Measurements from ENCODE around the gene SAMD4B. TPM values are rescaled to one million over a fixed set of nuclear protein-coding genes. Genes with fewer than 3 reads are reported as not detected.

Gene SAMD4B
- total RNA-seq, 1 experiment from 2014 or later = 163 TPM

DNA sequence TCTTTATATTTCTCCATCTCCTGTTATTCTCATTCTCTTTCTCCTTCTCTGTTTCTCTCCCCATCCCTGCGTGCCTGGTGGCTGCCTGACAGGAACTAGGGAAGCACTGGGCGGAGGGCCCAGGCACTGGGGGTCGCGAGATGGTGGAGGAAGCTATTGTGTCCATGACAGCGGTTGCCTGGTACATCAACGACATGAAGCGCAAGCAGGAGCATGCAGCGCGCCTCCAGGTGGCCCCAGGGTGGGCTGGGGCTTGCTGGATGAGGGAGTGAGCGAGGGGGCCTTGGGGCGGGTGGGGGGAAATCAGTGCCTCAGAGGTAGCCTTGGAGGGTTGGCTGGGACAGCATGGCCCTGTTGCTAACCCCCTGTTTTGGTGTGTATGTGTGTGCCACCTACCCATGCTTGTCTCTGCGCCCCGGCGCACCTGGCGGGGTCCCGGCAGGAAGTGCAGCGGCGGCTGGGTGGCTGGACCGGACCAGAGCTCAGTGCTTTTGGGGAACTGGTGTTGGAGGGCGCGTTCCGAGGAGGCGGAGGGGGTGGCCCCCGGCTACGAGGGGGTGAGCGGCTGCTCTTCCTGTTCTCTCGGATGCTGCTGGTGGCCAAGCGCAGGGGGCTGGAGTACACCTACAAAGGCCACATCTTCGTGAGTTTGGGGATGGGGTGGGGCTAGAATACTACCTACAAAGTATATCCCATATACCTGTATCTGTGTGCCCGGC, 75.4 kb downstream of the SAMD4B start:
- Histone ChIP-seq H3K4me2 (no peak overlapping the region), H3K9me2 (ENCODE audit: insufficient read depth) (no peaks in the 10 kb centered on the region), H3K4me3 (no peak overlapping the region), H3K27me3 (ENCODE audit: insufficient read depth, low read depth) (no peaks in the 10 kb centered on the region), H3K36me3 (ENCODE audit: low read depth) (no peaks in the 10 kb centered on the region), H3F3A (ENCODE audit: insufficient read depth, low read depth) (peaks cover 12% of the 10 kb centered on the region; the same call in 1 of the 2 replicates), H3K9me3 (ENCODE audit: insufficient read depth, low read depth) (no peaks in the 10 kb centered on the region), H3K79me2 (ENCODE audit: low read depth) (no peaks in the 10 kb centered on the region), H3K4me1 (replicated peaks; ENCODE audit: insufficient read depth) (0 out of 2 replicates have a peak, but pooled peaks cover 4% of the 10 kb centered on the region), H2AFZ (no peak overlapping the region), H4K20me1 (ENCODE audit: insufficient read depth) (no peaks in the 10 kb centered on the region), H3K27ac (no peak overlapping the region)
- TF ChIP-seq CTCF (conservative IDR thresholded peaks at IDR 0.05) = no peak
- no peak for TF ChIP-seq EZH2 (IDR thresholded peaks at IDR 0.05; ENCODE audit: low read depth)
- BruUV-seq (replicated peaks) = no TSS peak
- ChIA-PET POLR2A (ENCODE audit: unreplicated experiment) (interaction anchor here (0.6 kb wide), 1 partner anchor 20 kb away, joined by 4 read pairs; no protein-coding TSS in a partner anchor), CTCF (no interaction called here)
- intact Hi-C loops (cut with micrococcal nuclease; ENCODE audit: unreplicated experiment) = no loop called here
- peak in 1 of 2 experiments; percentile 12 for DNase-seq

DNA sequence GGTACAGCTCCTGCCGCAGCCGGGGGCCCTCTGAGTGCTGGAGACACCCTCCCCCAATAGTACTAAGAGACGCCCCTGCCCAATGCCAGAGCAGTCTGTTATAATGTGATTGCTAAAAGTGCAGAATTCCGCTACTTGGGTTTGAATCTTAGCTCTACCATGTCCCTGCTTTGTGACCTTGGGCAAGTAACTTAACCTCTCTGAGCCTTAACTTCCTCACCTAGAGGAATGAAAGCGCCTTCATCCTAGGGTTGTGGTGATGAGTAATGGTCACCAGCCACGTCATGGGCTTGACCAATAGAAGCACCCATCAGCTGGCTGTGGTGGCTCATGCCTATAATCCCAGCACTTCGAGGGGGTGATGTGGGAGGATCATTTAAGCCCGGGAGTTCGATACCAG, 76.8 kb downstream of the SAMD4B start:
- POLR2A ChIA-PET (ENCODE audit: unreplicated experiment) = interaction anchor here (0.6 to 0.7 kb wide), 2 partner anchors 15 to 66 kb away, joined by 3 read pairs; no protein-coding TSS in a partner anchor

DNA sequence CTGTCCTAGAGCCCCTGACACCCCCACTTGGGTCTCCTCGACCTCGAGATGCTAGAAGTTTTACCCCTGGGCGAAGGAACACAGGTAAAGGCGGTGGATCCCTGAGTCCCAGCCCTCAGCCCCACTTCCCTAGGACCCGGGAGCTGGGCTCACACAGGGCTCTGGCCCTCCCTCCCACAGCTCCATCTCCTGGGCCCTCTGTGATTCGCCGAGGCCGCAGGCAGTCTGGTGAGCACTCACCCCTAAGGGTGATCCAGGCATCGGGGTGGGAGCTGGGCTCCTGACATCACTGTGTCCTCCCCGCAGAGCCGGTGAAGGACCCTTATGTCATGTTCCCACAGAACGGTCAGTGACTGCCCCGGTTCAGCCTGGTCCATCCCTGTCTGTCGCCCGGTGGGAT, 78.5 kb downstream of the SAMD4B start:
- no peaks in the 10 kb centered on the region for H3K36me3 ChIP-seq (ENCODE audit: low read depth)
- H3F3A ChIP-seq (ENCODE audit: insufficient read depth, low read depth) = no peaks in the 10 kb centered on the region
- POLR2A ChIA-PET (ENCODE audit: unreplicated experiment) = no interaction called here
- no peak overlapping the region for H3K4me2 ChIP-seq
- H3K27me3 ChIP-seq (ENCODE audit: insufficient read depth, low read depth) = no peaks in the 10 kb centered on the region
- no peaks in the 10 kb centered on the region for H3K79me2 ChIP-seq (ENCODE audit: low read depth)
- no peak for TF ChIP-seq CTCF (conservative IDR thresholded peaks at IDR 0.05)
- TF ChIP-seq EZH2 (IDR thresholded peaks at IDR 0.05; ENCODE audit: low read depth) = no peak
- H3K9me3 ChIP-seq (ENCODE audit: insufficient read depth, low read depth) = no peaks in the 10 kb centered on the region
- H3K4me3 ChIP-seq = no peak overlapping the region
- no peaks in the 10 kb centered on the region for H4K20me1 ChIP-seq (ENCODE audit: insufficient read depth)
- no peak overlapping the region for H2AFZ ChIP-seq
- H3K4me1 ChIP-seq (replicated peaks; ENCODE audit: insufficient read depth) = no peaks in the 10 kb centered on the region
- H3K27ac ChIP-seq = no peak overlapping the region
- BruUV-seq (replicated peaks) = no TSS peak
- CTCF ChIA-PET = no interaction called here
- no peaks in the 10 kb centered on the region for H3K9me2 ChIP-seq (ENCODE audit: insufficient read depth)
- intact Hi-C loops (cut with micrococcal nuclease; ENCODE audit: unreplicated experiment) = no loop called here
- DNase-seq = no peak

More for the DNA sequence above, 76.8 kb downstream of the SAMD4B start:
- CTCF ChIA-PET = no interaction called here
- Histone ChIP-seq H3K27me3 (ENCODE audit: insufficient read depth, low read depth) (no peaks in the 10 kb centered on the region), H3K4me2 (no peak overlapping the region), H3K4me3 (no peak overlapping the region), H3K36me3 (ENCODE audit: low read depth) (no peaks in the 10 kb centered on the region), H2AFZ (no peak overlapping the region), H3K79me2 (ENCODE audit: low read depth) (no peaks in the 10 kb centered on the region), H3F3A (ENCODE audit: insufficient read depth, low read depth) (peaks cover 8% of the 10 kb centered on the region; the same call in 1 of the 2 replicates), H3K27ac (no peak overlapping the region), H3K9me2 (ENCODE audit: insufficient read depth) (no peaks in the 10 kb centered on the region), H3K4me1 (replicated peaks; ENCODE audit: insufficient read depth) (0 out of 2 replicates have a peak, but pooled peaks cover 1% of the 10 kb centered on the region), H4K20me1 (ENCODE audit: insufficient read depth) (no peaks in the 10 kb centered on the region), H3K9me3 (ENCODE audit: insufficient read depth, low read depth) (no peaks in the 10 kb centered on the region)
- no TSS peak for BruUV-seq (replicated peaks)
- intact Hi-C loops (cut with micrococcal nuclease; ENCODE audit: unreplicated experiment) = no loop called here
- peak in 1 of 2 experiments; percentile 6 for DNase-seq
- TF ChIP-seq EZH2 (IDR thresholded peaks at IDR 0.05; ENCODE audit: low read depth) = no peak
- TF ChIP-seq CTCF (conservative IDR thresholded peaks at IDR 0.05) = no peak
